ENCODE measurements around the gene PXYLP1. TPM values are rescaled to one million over a fixed set of nuclear protein-coding genes. Genes with fewer than 3 reads are reported as not detected.

The PXYLP1 gene
- total RNA-seq, 1 donor = 6.5 TPM

DNA sequence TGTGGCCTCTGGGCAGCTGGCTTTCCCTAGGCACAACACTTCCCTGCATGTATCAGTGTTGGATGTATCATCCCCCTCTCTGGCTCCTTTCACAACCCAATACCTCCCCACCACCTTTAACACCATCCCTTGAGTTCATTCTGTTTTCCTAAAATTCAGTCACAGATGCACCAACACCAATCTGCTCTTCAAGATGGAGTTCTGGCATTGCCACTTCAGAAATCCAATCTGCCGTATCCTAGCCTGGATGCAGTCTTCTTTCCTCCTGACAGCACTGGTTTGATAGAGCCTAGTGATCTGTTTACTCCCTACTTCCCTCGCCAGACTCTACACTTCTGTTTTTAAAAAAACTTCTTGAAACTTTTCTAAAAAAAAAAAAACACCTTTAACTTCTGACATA lies 21.7 kb downstream of the PXYLP1 start:
- TF ChIP-seq CTCF (IDR thresholded peaks at IDR 0.05; ENCODE audit: extremely low read depth, low read depth, low read length) = no peak
- no peaks in the 10 kb centered on the region for H4K20me1 ChIP-seq (ENCODE audit: insufficient read depth, low read length)
- DNase-seq (ENCODE audit: insufficient read length, low spot score, missing footprints) = no peak
- H3K9me3 ChIP-seq (ENCODE audit: low read depth, low read length) = no peaks in the 10 kb centered on the region
- H3K27ac ChIP-seq (ENCODE audit: low read depth, low read length) = no peak overlapping the region
- no peaks in the 10 kb centered on the region for H3K36me3 ChIP-seq (ENCODE audit: insufficient read depth, low read length)
- H3K27me3 ChIP-seq (ENCODE audit: insufficient read depth, low read length) = no peaks in the 10 kb centered on the region
- no peaks in the 10 kb centered on the region for H3K79me2 ChIP-seq (ENCODE audit: insufficient read depth, low read length)
- H2AFZ ChIP-seq (ENCODE audit: low read length) = no peak overlapping the region
- no peak overlapping the region for H3K4me2 ChIP-seq (ENCODE audit: insufficient read depth, low read length)
- no peak overlapping the region for H3K4me3 ChIP-seq (ENCODE audit: insufficient read depth, low read length)
- no peaks in the 10 kb centered on the region for H3K4me1 ChIP-seq (ENCODE audit: insufficient read depth, low read length)

DNA sequence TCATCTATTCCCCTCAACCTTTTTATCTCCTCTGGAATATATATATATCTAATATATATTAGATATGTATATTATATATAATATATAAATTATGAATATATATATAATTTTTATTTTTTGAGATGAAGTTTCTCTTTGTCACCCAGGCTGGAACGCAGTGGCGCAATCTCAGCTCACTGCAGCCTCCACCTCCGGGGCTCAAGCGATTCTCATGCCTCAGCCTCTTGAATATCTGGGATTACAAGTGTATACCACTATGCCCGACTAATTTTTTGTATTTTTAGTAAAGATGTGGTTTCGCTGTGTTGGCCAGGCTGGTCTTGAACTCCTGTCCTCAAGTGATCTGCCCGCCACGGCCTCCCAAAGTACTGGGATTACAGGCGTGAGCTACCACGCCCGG lies 22.2 kb downstream of the PXYLP1 start:
- Histone ChIP-seq H3K4me3 (ENCODE audit: insufficient read depth, low read length) (no peak overlapping the region), H3K4me2 (ENCODE audit: insufficient read depth, low read length) (no peak overlapping the region), H4K20me1 (ENCODE audit: insufficient read depth, low read length) (no peaks in the 10 kb centered on the region), H3K27me3 (ENCODE audit: insufficient read depth, low read length) (no peaks in the 10 kb centered on the region), H3K4me1 (ENCODE audit: insufficient read depth, low read length) (no peaks in the 10 kb centered on the region), H3K36me3 (ENCODE audit: insufficient read depth, low read length) (no peaks in the 10 kb centered on the region), H3K9me3 (ENCODE audit: low read depth, low read length) (no peaks in the 10 kb centered on the region), H3K27ac (ENCODE audit: low read depth, low read length) (no peak overlapping the region), H2AFZ (ENCODE audit: low read length) (no peak overlapping the region), H3K79me2 (ENCODE audit: insufficient read depth, low read length) (no peaks in the 10 kb centered on the region)
- no peak for TF ChIP-seq CTCF (IDR thresholded peaks at IDR 0.05; ENCODE audit: extremely low read depth, low read depth, low read length)
- no peak for DNase-seq (ENCODE audit: insufficient read length, low spot score, missing footprints)

GRCh38 chr3:141255137-141255845 lies 23.7 kb downstream of the PXYLP1 start:
- no peak overlapping the region for H3K27ac ChIP-seq (ENCODE audit: low read depth, low read length)
- no peaks in the 10 kb centered on the region for H3K4me1 ChIP-seq (ENCODE audit: insufficient read depth, low read length)
- TF ChIP-seq CTCF (IDR thresholded peaks at IDR 0.05; ENCODE audit: extremely low read depth, low read depth, low read length) = no peak
- no peaks in the 10 kb centered on the region for H3K27me3 ChIP-seq (ENCODE audit: insufficient read depth, low read length)
- no peaks in the 10 kb centered on the region for H3K79me2 ChIP-seq (ENCODE audit: insufficient read depth, low read length)
- H3K4me3 ChIP-seq (ENCODE audit: insufficient read depth, low read length) = no peak overlapping the region
- H3K9me3 ChIP-seq (ENCODE audit: low read depth, low read length) = no peaks in the 10 kb centered on the region
- H3K4me2 ChIP-seq (ENCODE audit: insufficient read depth, low read length) = no peak overlapping the region
- H3K36me3 ChIP-seq (ENCODE audit: insufficient read depth, low read length) = no peaks in the 10 kb centered on the region
- H2AFZ ChIP-seq (ENCODE audit: low read length) = no peak overlapping the region
- H4K20me1 ChIP-seq (ENCODE audit: insufficient read depth, low read length) = no peaks in the 10 kb centered on the region
- no peak for DNase-seq (ENCODE audit: insufficient read length, low spot score, missing footprints)

DNA sequence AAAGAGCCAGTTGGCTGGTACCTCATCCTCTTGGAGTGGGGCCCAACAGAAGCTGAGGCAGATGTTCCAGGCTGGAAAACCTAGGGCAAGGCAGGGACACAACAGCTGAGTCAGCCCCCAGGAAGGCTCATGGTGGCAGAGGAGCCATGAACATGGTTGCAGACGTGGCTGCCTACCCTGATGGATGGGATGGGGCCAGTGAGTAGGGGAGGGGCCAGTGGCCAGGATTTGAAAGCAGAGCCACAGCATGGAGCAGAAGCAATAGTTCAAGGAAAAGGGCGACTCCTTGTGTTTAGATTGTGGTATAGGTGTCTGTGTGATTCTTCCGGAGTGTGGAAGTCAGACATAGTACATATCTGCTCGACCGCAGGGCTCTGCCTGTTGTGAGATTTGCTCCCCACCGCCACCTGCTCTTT lies 24.2 kb downstream of the PXYLP1 start:
- H3K27me3 ChIP-seq (ENCODE audit: insufficient read depth, low read length) = no peaks in the 10 kb centered on the region
- peak; percentile 38 for TF ChIP-seq CTCF (IDR thresholded peaks at IDR 0.05; ENCODE audit: extremely low read depth, low read depth, low read length)
- no peak overlapping the region for H3K4me2 ChIP-seq (ENCODE audit: insufficient read depth, low read length)
- no peaks in the 10 kb centered on the region for H3K36me3 ChIP-seq (ENCODE audit: insufficient read depth, low read length)
- H3K4me1 ChIP-seq (ENCODE audit: insufficient read depth, low read length) = no peaks in the 10 kb centered on the region
- no peaks in the 10 kb centered on the region for H3K9me3 ChIP-seq (ENCODE audit: low read depth, low read length)
- H3K4me3 ChIP-seq (ENCODE audit: insufficient read depth, low read length) = no peak overlapping the region
- H2AFZ ChIP-seq (ENCODE audit: low read length) = no peak overlapping the region
- DNase-seq (ENCODE audit: insufficient read length, low spot score, missing footprints) = no peak
- H3K79me2 ChIP-seq (ENCODE audit: insufficient read depth, low read length) = no peaks in the 10 kb centered on the region
- no peak overlapping the region for H3K27ac ChIP-seq (ENCODE audit: low read depth, low read length)
- no peaks in the 10 kb centered on the region for H4K20me1 ChIP-seq (ENCODE audit: insufficient read depth, low read length)

All from osteoblast (primary cell).